Smooth muscle cell (in vitro differentiated cells): ENCODE measurements around the gene TMEM141. TPM values are rescaled to one million over a fixed set of nuclear protein-coding genes. Genes with fewer than 3 reads are reported as not detected.

Experiments
- DNase-seq: peaks from one replicate; lab custom pipeline; 2025; ENCODE audit not compliant: unreplicated experiment; lab: John Stamatoyannopoulos, UW
- H2AFZ ChIP-seq: fragments of 200-600 bp; sonication (generic); 2 replicates; pipeline ENCODE4 v1.6.0; 2016; ENCODE audit warnings: antibody characterized with exemption, low read depth, mild to moderate bottlenecking
- H3F3A ChIP-seq: fragments of 200-600 bp; sonication (generic); 2 replicates; pipeline ENCODE4 v1.6.0; 2017; ENCODE audit warnings: antibody characterized with exemption, low read depth
- H3K27ac ChIP-seq: fragments of 200-600 bp; sonication (generic); 2 replicates; pipeline ENCODE4 v1.5.1; 2016; ENCODE audit warnings: low read depth, mild to moderate bottlenecking
- H3K27me3 ChIP-seq: fragments of 200-600 bp; sonication (generic); 2 replicates; pipeline ENCODE4 v1.6.1; 2016; ENCODE audit warnings: low read depth, mild to moderate bottlenecking
- H3K36me3 ChIP-seq: fragments of 200-600 bp; sonication (generic); 2 replicates; pipeline ENCODE4 v1.5.1; 2016; ENCODE audit warnings: low read depth
- H3K4me1 ChIP-seq: fragments of 200-600 bp; sonication (generic); 2 replicates; pipeline ENCODE4 v1.5.1; 2016; ENCODE audit warnings: low read depth
- H3K4me2 ChIP-seq: fragments of 200-600 bp; sonication (generic); 2 replicates; pipeline ENCODE4 v1.6.0; 2016; ENCODE audit warnings: mild to moderate bottlenecking
- H3K4me3 ChIP-seq: fragments of 200-600 bp; sonication (generic); 2 replicates; pipeline ENCODE4 v1.5.1; 2016; ENCODE audit warnings: mild to moderate bottlenecking
- H3K79me2 ChIP-seq: fragments of 200-600 bp; sonication (generic); 2 replicates; pipeline ENCODE4 v1.6.0; 2016; ENCODE audit warnings: low read depth, mild to moderate bottlenecking
- H3K9ac ChIP-seq: fragments of 200-600 bp; sonication (generic); 2 replicates; pipeline ENCODE4 v1.6.0; 2016; ENCODE audit warnings: low read depth
- H3K9me3 ChIP-seq: fragments of 200-600 bp; sonication (generic); replicated peaks from 2 replicates; pipeline ENCODE4 v1.5.1; 2016; ENCODE audit warnings: low read depth
- H4K20me1 ChIP-seq: fragments of 200-600 bp; sonication (generic); 2 replicates; pipeline ENCODE4 v1.6.0; 2016; ENCODE audit warnings: low read depth
- WGBS: methylation state at CpG from one replicate; pipeline ENCODE4 v1.1.7; 2016; ENCODE audit warnings: low lambda C conversion rate; 5-methylcytosine and 5-hydroxymethylcytosine counted together
- polyA plus RNA-seq: library from polyadenylated mRNA; unstranded; fragments of >200 nt; fragmentation: Nextera tagmentation; extraction: Ambion mirVana; gene quantifications from 2 replicates; pipeline ENCODE4 v1.2.1, GENCODE V29; 2016
- total RNA-seq: library from RNA; depleted of rRNA; stranded (reverse); fragments of >200 nt; gene quantifications from 2 replicates; pipeline ENCODE4 v1.2.3, GENCODE V29; 2014
- TF ChIP-seq, protein P1 (sequence below): fragments of 200-600 bp; sonication (generic); IDR thresholded peaks from 2 replicates; pipeline ENCODE4 v1.5.1; 2017; ENCODE audit warnings: borderline replicate concordance, mild to moderate bottlenecking, antibody characterized with exemption; ENCODE audit not compliant: insufficient read depth, poor library complexity, severe bottlenecking

TMEM141 gene
- total and polyA plus RNA-seq, 2 experiments from 2014 or later = 75.4 to 112 TPM

- peaks cover 3% of the 10 kb centered on the region for H3F3A ChIP-seq
- H3K4me2 ChIP-seq = peak overlapping the region; percentile 89
- TF ChIP-seq, protein P1, sequence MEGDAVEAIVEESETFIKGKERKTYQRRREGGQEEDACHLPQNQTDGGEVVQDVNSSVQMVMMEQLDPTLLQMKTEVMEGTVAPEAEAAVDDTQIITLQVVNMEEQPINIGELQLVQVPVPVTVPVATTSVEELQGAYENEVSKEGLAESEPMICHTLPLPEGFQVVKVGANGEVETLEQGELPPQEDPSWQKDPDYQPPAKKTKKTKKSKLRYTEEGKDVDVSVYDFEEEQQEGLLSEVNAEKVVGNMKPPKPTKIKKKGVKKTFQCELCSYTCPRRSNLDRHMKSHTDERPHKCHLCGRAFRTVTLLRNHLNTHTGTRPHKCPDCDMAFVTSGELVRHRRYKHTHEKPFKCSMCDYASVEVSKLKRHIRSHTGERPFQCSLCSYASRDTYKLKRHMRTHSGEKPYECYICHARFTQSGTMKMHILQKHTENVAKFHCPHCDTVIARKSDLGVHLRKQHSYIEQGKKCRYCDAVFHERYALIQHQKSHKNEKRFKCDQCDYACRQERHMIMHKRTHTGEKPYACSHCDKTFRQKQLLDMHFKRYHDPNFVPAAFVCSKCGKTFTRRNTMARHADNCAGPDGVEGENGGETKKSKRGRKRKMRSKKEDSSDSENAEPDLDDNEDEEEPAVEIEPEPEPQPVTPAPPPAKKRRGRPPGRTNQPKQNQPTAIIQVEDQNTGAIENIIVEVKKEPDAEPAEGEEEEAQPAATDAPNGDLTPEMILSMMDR = no peak
- no peak overlapping the region for H3K27ac ChIP-seq
- no peak overlapping the region for H3K9ac ChIP-seq
- peaks cover 24% of the 10 kb centered on the region for H3K4me1 ChIP-seq
- peaks cover 30% of the 10 kb centered on the region for H4K20me1 ChIP-seq
- no peaks in the 10 kb centered on the region for H3K9me3 ChIP-seq
- DNase-seq = no peak
- no peaks in the 10 kb centered on the region for H3K36me3 ChIP-seq
- peaks cover 38% of the 10 kb centered on the region for H3K79me2 ChIP-seq
- no peaks in the 10 kb centered on the region for H3K27me3 ChIP-seq
- peak overlapping the region; percentile 97 for H3K4me3 ChIP-seq
- no peak overlapping the region for H2AFZ ChIP-seq
- 86% methylated on average over 25 of the region's 25 CpGs for WGBS
These were observed 15.6 kb downstream of the TMEM141 start for GRCh38 chr9:136806631-136807201.

GRCh38 chr9:136807281-136808074 lies 16.3 kb downstream of the TMEM141 start, which contains the start of gene RABL6:
Gene RABL6 (plus strand): TSS chr9:136807948. CDS start chr9:136808197, 249 bp downstream.
- TF ChIP-seq, protein P1 = no peak
- 3% methylated on average over 36 of the region's 96 CpGs for WGBS

DNA sequence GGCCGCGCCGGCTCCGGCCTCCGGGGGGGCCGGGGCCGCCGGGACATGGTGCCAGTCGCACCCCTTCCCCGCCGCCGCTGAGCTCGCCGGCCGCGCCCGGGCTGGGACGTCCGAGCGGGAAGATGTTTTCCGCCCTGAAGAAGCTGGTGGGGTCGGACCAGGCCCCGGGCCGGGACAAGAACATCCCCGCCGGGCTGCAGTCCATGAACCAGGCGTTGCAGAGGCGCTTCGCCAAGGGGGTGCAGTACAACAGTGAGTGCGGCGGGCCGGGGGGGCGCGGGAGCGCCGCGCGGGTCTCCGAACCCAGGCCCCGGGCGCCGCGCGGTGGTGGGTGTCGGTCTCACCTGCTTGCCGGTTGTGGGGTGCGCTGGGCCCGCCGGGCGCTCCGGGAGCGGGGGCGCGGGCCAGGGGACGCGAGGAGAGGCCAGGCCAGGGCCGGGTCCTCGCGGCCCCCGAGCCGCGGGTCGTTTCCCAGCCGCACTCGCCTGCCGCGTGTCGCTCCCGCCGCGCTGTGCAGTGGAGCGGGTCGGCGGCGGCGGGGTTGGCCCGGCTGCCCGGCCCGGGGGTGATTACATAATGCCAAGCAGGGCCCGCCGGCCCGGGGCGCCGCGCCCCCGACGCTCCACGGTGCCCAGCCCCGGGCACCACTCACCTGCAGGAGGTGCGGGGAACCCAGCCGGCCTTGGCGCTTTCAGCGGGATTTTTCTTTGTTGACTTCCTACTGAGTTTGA lies 17.1 kb downstream of the TMEM141 start:
- peaks cover 53% of the 10 kb centered on the region for H3K79me2 ChIP-seq
- H3K36me3 ChIP-seq = no peaks in the 10 kb centered on the region
- H2AFZ ChIP-seq = no peak overlapping the region
- H3K4me1 ChIP-seq = peaks cover 24% of the 10 kb centered on the region
- 1% methylated on average over 46 of the region's 93 CpGs for WGBS
- peaks cover 3% of the 10 kb centered on the region for H3F3A ChIP-seq
- peak overlapping the region; percentile 92 for H3K4me2 ChIP-seq
- TF ChIP-seq, protein P1 = no peak
- H3K4me3 ChIP-seq = peak overlapping the region; percentile 97
- H3K9me3 ChIP-seq = no peaks in the 10 kb centered on the region
- peaks cover 44% of the 10 kb centered on the region for H4K20me1 ChIP-seq
- peak overlapping the region; percentile 49 for H3K9ac ChIP-seq
- H3K27ac ChIP-seq = peak overlapping the region; percentile 51
- DNase-seq = no peak
- H3K27me3 ChIP-seq = no peaks in the 10 kb centered on the region

More at GRCh38 chr9:136807281-136808074, 16.3 kb downstream of the TMEM141 start, which contains the start of gene RABL6:
- DNase-seq = peak; percentile 43
- peaks cover 45% of the 10 kb centered on the region for H3K79me2 ChIP-seq
- peak within 1 kb of the TSS; percentile 79 for H2AFZ ChIP-seq
- H3K9me3 ChIP-seq = no peaks in the 10 kb centered on the region
- peak within 1 kb of the TSS; percentile 54 for H3K27ac ChIP-seq
- no peaks in the 10 kb centered on the region for H3K36me3 ChIP-seq
- H4K20me1 ChIP-seq = peaks cover 37% of the 10 kb centered on the region
- H3K9ac ChIP-seq = peak within 1 kb of the TSS; percentile 65
- peaks cover 24% of the 10 kb centered on the region for H3K4me1 ChIP-seq
- peak within 1 kb of the TSS; percentile 97 for H3K4me3 ChIP-seq
- peak within 1 kb of the TSS; percentile 92 for H3K4me2 ChIP-seq
- H3K27me3 ChIP-seq = no peaks in the 10 kb centered on the region
- peaks cover 3% of the 10 kb centered on the region for H3F3A ChIP-seq
